BE2C (cell line): ENCODE measurements around the gene C16orf95.

ENCODE experiments used
- DNase-seq: peaks from one replicate; pipeline ENCODE4 v3.0.0-alpha.2; 2020
- H3K27me3 ChIP-seq: fragments of 250-450 bp; sonication (Bioruptor Pico); 2 replicates; pipeline ENCODE4 v1.5.1; 2020; ENCODE audit warnings: mild to moderate bottlenecking
- H3K36me3 ChIP-seq: fragments of 250-450 bp; sonication (Bioruptor Pico); 2 replicates; pipeline ENCODE4 v1.5.1; 2020; ENCODE audit warnings: mild to moderate bottlenecking
- H3K4me1 ChIP-seq: fragments of 250-450 bp; sonication (Bioruptor Pico); 2 replicates; pipeline ENCODE4 v1.5.1; 2020
- H3K4me3 ChIP-seq: 2 replicates; pipeline ENCODE4 v1.5.1; 2011; ENCODE audit warnings: low read depth, low read length
- H3K9me3 ChIP-seq: fragments of 250-450 bp; sonication (Bioruptor Pico); 2 replicates; pipeline ENCODE4 v1.5.1; 2020
- TF ChIP-seq, protein P1 (sequence below): IDR thresholded peaks from 2 replicates; pipeline ENCODE4 v1.5.1; 2012; ENCODE audit warnings: mild to moderate bottlenecking, low read depth, low read length

The C16orf95 gene

DNA sequence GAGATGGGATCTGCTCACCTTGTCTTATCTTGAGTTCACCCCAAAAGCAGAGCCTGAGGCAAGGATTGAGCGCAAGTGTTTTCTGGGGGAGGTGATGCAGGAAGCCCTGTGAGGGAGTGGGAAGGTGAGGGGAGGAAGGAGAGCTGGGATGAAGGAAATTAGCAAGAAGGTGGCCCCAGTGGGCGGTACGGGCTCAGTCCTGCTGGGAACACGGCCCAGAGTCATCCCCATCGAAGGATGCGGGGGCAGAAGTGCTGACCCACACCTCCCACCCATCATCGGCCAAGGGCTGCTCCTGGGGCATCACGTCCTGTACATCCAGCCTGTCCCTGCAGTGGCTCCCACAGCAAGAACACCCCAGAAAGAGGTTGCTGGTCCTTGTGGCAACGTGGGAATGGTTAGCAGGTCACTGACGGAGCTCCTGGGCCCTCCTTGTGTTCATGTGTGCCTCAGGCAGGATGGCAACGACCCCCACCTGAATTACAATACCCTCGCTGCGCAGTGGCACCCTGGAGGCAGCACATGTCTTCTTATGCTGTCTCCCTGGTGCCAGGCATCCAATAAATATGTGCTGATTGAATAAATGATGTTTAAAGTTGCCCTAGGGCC is 18.2 kb downstream of the C16orf95 start:
- Histone ChIP-seq H3K27me3 (no peaks in the 10 kb centered on the region), H3K4me1 (no peaks in the 10 kb centered on the region), H3K9me3 (no peaks in the 10 kb centered on the region), H3K4me3 (no peak overlapping the region), H3K36me3 (no peaks in the 10 kb centered on the region)
- DNase-seq = no peak
- TF ChIP-seq, protein P1, sequence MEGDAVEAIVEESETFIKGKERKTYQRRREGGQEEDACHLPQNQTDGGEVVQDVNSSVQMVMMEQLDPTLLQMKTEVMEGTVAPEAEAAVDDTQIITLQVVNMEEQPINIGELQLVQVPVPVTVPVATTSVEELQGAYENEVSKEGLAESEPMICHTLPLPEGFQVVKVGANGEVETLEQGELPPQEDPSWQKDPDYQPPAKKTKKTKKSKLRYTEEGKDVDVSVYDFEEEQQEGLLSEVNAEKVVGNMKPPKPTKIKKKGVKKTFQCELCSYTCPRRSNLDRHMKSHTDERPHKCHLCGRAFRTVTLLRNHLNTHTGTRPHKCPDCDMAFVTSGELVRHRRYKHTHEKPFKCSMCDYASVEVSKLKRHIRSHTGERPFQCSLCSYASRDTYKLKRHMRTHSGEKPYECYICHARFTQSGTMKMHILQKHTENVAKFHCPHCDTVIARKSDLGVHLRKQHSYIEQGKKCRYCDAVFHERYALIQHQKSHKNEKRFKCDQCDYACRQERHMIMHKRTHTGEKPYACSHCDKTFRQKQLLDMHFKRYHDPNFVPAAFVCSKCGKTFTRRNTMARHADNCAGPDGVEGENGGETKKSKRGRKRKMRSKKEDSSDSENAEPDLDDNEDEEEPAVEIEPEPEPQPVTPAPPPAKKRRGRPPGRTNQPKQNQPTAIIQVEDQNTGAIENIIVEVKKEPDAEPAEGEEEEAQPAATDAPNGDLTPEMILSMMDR = no peak

DNA sequence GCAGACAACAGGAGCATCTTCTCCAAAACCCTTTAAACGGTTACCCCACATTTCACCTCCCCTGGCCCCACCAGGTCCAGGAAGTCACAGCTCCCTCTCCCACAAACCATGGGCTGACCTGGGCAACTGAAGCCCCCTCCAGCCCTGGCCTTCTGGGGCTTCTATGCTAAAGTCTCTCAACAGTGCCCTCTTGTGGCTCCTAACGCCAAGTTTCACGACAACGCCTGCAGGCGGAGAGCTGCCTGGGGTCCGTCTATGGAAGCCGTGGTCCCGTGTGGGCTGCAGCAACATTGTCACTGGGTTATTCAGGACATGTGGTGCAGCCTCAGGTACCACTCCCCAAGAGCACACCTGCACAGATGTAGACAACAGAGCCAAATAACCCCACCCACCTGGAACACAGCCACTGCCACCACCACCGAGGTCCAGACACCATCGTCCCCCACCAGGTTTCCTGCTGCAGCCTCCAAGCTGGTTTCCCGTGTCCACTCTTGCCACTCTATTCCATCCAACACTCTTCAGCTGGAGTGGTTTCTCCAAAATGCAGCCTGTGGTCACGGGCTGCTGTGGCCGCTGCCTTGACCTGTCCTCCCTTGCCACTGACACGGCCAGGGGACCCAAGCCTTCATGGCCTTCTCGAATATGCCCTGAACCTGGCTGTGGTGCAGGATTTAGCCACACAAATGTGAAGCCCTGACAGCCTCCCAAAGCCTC is 19.1 kb downstream of the C16orf95 start:
- H3K36me3 ChIP-seq = no peaks in the 10 kb centered on the region
- no peaks in the 10 kb centered on the region for H3K9me3 ChIP-seq
- DNase-seq = peak; percentile 70
- H3K4me3 ChIP-seq = no peak overlapping the region
- TF ChIP-seq, protein P1 = peak; percentile 76
- H3K27me3 ChIP-seq = no peaks in the 10 kb centered on the region
- no peaks in the 10 kb centered on the region for H3K4me1 ChIP-seq

DNA sequence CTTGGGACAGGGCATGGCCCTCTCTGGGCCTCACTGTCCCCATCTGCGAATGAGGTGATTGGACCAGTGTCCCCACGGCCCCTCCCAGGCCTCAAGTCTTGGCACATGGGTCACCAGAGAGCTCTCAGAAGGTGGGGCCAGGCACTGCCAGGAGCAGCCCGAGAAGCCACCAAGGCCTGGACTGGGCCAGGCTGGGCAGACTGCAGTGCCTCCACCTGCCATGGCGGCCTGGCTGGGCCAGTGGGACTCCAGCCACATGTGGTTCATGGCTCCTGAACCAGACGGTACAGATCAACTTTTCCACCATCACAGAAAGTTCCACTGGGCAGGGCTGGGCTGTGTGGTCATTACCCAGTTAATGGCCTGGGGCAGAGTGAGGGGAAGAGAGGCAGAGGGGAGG is 19.8 kb downstream of the C16orf95 start:
- H3K4me1 ChIP-seq = no peaks in the 10 kb centered on the region
- H3K4me3 ChIP-seq = no peak overlapping the region
- TF ChIP-seq, protein P1 = no peak
- H3K36me3 ChIP-seq = no peaks in the 10 kb centered on the region
- H3K9me3 ChIP-seq = no peaks in the 10 kb centered on the region
- no peaks in the 10 kb centered on the region for H3K27me3 ChIP-seq
- DNase-seq = no peak

DNA sequence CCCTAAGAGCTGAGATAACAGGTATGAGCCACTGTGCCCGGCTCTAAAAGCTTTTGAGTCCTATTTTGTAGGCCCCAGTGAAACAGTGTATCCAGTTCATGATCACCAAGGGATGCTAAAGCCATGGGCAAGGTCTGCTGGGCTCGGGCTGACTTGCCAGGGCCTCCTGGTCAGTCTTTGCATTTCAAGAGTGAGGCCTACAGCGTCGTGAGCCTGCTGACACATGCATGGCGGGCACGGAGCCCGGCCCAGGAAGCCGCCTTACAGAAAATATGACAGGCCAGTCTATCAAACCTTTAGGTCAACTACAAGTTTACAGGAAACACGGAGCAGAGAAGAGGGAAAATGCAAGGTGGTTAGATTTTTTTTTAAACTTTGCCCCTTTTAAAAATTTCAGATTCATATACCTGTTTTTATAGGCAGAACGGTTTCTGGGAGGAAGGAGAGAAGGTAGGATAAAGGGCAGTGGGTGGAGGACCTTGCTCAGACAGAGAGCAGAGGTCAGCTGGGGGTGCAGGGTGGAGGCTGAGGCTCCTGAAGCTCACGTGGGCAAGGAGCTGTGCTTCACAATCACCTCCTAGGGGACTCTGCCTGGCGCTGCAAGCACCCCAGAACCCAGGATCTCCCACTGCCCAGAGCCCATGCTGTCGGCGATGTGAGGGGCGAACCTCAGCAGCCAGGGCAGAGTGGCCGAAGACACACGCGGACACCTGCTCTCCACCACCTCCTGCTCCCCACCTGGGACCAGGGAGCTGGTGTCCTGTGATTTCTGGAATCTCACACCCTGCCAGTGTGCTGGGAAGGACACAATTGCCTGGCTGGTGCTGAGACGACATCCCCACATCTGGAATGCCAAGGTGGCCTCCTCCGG is 21.3 kb downstream of the C16orf95 start:
- H3K27me3 ChIP-seq = no peaks in the 10 kb centered on the region
- TF ChIP-seq, protein P1 = no peak
- no peaks in the 10 kb centered on the region for H3K36me3 ChIP-seq
- H3K4me3 ChIP-seq = no peak overlapping the region
- no peaks in the 10 kb centered on the region for H3K9me3 ChIP-seq
- DNase-seq = no peak
- no peaks in the 10 kb centered on the region for H3K4me1 ChIP-seq

DNA sequence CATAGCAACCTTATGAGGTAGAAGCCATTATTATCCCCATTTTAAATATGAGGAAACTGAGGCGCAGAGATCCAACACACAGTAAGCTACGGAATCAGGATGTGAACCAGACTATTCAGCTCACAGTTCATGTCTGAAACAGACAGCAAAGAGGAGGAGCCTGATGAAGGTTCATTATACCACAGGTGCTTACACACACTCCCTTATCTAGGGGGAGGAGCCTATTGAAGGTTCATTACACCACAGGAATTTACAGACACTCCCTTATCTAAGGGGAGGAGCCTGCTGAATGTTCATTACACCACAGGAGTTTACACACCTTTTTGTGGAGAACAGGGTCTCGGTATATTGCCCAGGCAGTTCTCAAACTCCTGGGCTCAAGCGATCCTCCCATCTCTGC is 21.9 kb downstream of the C16orf95 start:
- Histone ChIP-seq H3K36me3 (no peaks in the 10 kb centered on the region), H3K4me1 (no peaks in the 10 kb centered on the region), H3K27me3 (no peaks in the 10 kb centered on the region), H3K9me3 (no peaks in the 10 kb centered on the region), H3K4me3 (no peak overlapping the region)
- TF ChIP-seq, protein P1 = no peak
- DNase-seq = no peak
